ENCODE data around the gene LEP. TPM values are rescaled to one million over a fixed set of nuclear protein-coding genes. Genes with fewer than 3 reads are reported as not detected.

LEP gene
- total RNA-seq, 1 experiment from 2014 or later: not detected

GRCh38 chr7:128244861-128245260, 3.8 kb downstream of the LEP start:
- no peak for DNase-seq (ENCODE audit: low spot score)

DNA sequence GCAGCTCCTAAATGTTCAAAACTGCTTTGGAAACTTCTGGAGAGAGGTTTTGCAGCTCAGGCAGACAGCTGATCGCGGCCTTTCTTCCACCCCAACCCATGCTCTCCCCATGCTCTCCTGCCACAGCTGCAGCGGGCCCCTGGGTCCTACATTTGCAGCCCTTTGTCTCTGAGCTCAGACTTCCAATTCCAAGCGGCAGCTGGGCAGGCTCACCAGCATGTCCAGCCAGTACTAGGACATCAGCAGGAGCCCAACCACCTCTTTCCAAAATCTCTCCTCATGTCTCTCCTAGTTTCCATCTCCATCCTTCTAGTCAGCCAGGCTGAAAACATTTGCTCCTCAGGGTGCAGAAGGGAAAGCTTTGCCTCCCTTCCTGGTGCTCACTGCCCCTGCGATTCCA, 6.0 kb downstream of the LEP start:
- DNase-seq (ENCODE audit: low spot score): no peak

- DNase-seq (ENCODE audit: low spot score): peak; percentile 28
Measured at GRCh38 chr7:128247640-128248194, 6.6 kb downstream of the LEP start.

- no peak for DNase-seq (ENCODE audit: low spot score)
Measured at GRCh38 chr7:128251337-128251736, 10.3 kb downstream of the LEP start.

GRCh38 chr7:128253701-128254100, 12.6 kb downstream of the LEP start:
- DNase-seq (ENCODE audit: low spot score): no peak

GRCh38 chr7:128254470-128254869, 13.4 kb downstream of the LEP start:
- DNase-seq (ENCODE audit: low spot score): no peak

DNA sequence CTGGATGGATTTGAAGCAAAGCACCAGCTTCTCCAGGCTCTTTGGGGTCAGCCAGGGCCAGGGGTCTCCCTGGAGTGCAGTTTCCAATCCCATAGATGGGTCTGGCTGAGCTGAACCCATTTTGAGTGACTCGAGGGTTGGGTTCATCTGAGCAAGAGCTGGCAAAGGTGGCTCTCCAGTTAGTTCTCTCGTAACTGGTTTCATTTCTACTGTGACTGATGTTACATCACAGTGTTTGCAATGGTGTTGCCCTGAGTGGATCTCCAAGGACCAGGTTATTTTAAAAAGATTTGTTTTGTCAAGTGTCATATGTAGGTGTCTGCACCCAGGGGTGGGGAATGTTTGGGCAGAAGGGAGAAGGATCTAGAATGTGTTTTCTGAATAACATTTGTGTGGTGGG, 14.2 kb downstream of the LEP start:
- no peak for DNase-seq (ENCODE audit: low spot score)

DNA sequence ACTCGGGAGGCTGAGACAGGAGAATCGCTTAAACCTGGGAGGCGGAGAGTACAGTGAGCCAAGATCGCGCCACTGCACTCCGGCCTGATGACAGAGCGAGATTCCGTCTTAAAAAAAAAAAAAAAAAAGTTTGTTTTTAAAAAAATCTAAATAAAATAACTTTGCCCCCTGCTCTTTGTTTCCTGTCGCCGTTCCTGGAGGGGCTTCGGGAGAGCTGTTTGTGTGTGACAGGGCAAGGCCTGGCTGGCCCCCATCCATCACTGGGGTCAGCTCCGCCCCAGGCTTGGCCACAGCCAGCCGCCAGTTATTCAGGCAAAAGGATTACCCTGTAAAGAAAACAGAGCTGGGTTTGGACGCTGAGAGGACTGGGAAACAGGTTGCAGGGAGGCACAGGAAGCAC, 16.4 kb downstream of the LEP start:
- no peak for DNase-seq (ENCODE audit: low spot score)

- no peak for DNase-seq (ENCODE audit: low spot score)
Measured at GRCh38 chr7:128259131-128260061, 18.3 kb downstream of the LEP start.

DNA sequence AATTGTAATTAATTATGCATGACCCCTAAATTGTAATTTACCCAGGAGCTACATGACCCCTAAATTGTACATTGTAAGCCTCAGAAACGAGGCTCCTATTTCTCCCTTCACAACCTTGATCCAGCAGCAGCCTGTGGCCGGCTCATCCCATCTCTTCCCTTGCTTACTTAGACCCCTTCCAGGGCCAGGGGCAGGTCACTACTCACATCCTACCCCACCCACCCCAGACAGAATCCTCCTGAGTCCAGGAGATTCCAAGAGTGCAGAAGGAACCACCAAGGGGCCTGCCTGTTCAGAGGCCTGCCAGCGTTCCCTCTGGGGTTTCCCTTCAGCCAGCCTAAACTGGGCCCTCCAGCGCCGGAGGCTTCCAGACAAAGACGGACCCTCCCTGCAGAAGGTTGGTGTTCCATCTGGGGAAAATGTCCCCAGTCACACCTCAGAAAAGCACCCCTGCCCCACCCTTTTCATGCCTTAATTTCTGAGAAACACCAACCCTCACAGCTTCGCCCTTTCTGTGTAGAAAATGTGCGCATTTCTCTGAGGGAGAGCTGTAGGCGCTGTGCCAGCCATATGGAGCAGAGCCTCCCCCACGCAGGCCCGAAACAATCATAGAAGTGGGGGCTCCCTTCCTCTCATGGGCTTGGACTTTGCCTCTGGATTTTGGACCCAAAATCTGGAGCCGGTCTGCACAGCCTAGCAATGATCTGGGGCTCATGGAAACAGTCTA, 19.2 kb downstream of the LEP start:
- no peak for DNase-seq (ENCODE audit: low spot score)

GRCh38 chr7:128262273-128263028, 21.4 kb downstream of the LEP start:
- no peak for DNase-seq (ENCODE audit: low spot score)

- no peak for DNase-seq (ENCODE audit: low spot score)
Measured at GRCh38 chr7:128263420-128263819, 22.3 kb downstream of the LEP start.

DNA sequence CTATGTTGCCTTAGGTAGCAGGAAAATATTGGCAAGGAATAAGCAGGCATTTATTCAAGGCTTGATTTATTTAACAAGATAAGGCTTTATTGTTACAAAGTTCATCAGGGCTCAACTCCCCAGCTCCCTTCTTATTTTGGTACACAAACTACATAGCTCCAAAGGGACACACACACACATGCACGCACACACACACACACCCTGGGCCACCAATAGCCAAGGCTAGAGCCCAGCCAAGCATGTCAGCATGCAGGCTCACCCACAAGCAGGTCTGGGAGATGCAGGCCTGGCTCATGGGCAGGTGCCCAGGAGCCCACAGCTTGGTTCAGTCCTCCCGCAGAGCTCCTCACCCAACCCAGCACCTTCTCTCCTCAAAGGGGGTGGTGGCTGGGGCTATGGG, 23.4 kb downstream of the LEP start:
- no peak for DNase-seq (ENCODE audit: low spot score)

GRCh38 chr7:128265156-128265905, 24.3 kb downstream of the LEP start:
- no peak for DNase-seq (ENCODE audit: low spot score)

DNA sequence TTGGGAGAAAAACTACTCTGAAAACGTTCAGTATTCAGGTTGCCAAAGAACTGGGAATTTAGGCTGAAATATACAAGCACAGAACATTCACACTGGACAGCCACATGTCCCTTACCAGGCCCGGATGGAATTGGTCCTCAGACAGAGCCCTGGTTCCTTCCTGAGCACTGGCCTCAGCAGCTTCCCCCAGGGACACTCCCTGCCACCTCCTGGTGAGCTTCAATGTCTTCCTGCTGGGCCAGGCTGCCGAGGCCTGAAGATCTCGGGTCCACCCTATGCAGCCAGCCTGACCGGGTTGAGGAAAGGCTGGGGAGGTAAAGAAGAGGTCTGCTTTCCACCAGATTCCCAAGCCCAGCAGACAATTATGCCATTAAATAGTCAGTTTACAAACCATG, 24.8 kb downstream of the LEP start:
- DNase-seq (ENCODE audit: low spot score): no peak

- DNase-seq (ENCODE audit: low spot score): no peak
Measured at GRCh38 chr7:128266529-128266882, 25.4 kb downstream of the LEP start.

DNA sequence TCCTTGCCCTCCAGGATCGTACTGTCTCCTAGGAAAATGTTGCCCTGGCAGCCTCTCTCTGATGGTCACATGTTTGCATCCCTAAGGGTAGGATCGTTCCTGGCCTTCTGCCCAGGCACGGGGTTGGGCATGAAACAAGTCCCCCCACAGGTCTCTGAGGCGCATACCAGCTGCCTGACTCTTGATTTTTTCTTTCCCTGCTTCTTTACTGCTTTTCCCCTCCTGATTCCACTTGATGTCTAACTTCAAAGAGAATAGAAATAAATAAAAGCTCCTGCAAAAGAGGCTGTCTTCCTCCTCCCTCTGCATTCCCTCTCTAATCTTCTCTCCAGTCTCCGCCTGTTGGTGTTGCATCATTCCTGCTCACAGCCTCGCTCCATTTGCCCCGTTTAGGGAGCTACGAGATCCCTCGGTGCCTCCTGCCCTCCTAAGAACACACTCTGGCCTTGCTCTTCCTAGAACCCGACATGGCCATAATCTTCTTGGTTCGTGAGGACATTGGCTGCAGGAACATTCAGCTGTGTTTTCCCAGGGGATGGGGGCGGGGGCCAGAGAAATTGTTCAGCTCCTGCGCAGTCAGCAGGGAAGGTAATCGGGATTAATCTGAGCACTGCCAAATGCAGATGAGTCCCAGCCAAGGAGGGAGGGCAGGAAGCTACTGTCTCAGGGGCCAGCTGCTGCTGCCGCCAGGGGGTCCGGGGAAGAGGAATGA, 26.0 kb downstream of the LEP start:
- peak; percentile 85 for DNase-seq (ENCODE audit: low spot score)

DNA sequence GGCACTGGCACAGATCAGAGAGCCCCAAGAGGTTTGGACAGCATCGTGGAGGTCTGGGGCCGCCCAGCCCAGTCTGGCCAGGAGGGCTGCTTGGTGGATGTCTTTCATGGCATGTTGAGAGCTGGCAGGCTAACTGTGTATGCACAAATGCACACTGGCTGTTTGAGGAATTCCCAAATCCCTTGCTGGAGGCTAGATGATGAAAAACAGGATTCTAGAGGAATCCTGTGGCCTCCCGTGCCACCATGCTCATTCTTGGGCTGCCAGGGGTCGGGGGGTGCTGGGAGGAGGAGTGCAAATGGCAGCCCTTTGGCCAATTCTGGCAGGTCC, 26.5 kb downstream of the LEP start:
- no peak for DNase-seq (ENCODE audit: low spot score)

DNA sequence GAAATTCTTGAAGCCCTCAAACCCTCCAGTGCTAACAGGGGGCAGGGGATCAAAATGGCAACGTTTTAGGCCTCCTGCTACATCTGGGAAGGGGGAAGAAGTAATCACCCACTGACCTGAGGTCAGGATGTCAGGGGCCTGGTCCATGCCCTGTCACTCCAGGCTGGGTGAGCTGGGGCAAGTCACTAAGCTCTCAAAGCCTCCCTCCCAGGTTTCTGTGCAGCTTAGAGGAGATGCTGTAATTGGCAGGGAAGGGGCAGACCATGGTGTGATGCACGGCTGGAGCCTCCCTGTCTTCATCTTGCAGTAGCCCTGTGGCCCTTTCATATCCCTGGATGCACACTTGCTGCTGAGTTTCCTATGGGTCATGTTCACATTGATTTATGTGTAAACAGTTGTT, 27.2 kb downstream of the LEP start:
- no peak for DNase-seq (ENCODE audit: low spot score)

DNA sequence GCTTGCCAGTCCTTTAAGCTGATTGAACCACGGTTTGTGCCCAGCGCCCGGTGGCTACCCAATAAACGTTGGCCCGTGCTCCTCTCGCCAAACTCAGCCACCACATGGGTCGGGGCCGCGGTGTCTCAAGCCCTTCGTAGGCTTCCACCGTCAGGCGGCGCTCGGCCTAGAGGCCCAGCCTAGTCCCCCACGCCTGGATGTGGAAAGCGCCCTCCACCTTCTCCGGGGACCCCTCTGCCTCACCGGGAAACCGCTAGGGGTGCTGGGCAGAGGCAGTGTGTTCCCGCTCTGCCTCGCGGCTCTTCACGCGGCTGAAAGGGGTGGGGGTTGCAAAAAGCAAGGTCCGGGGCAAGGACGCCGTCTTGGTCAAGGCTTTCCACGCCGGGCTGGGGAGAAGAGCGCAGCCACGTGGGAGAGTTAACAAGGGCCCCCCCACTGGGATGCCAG, 29.8 kb downstream of the LEP start:
- no peak for DNase-seq (ENCODE audit: low spot score)

DNA sequence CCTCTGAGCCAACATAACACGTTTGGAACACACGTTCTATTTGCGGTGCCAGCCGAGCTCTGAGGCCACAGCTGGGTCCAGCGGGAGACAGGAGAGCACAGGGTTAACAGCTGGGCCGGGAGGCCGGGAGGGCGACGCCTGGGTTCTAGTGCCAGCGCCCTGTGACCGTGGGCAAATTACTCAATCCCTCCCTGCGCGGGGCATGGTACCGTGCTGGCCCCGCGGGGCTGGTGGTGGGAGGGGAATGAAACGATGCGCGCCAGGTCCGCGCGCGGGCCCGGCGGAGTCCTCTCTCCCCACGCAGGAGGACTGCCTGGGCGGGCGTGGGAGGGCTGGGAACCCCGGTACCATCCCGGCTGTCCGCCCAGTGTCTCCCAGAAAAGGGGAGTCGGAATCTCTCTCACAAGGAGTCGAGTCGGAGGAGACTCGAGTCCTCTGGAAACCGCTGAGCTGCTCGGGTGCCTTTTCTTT, 30.4 kb downstream of the LEP start:
- DNase-seq (ENCODE audit: low spot score): no peak
